ENCODE data around the gene PDZRN4.

DNA sequence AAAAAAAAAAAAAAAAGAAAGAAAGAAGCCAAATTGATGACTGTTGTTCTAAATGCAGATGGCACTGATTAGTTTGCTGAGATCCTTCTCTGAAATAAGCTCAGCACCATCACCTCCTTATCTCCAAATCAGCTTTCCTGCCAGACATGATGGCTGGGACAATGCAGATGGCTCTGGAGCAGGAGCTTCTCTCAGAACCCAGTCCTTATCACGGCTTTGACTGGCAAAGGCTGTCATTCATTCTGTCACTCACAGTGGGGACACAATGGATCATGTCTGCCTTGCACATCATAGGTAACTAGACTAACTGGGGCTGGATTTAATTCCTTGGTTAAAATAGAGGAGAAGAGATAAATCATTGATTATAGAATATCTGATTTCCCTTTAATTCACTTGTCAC is 146.3 kb downstream of the PDZRN4 start:
- TF ChIP-seq CTCF (IDR thresholded peaks at IDR 0.05) (no peak), POLR2A (IDR thresholded peaks at IDR 0.05) (no peak)
